ENCODE data around the gene ZBTB21.

ZBTB21 gene

GRCh38 chr21:42039470-42039901 lies 29.3 kb upstream of the ZBTB21 start:
- WGBS, result 91% methylated on average over 5 of the region's 5 CpGs
- H3K36me3 ChIP-seq (ENCODE audit: insufficient read depth, low read length), result no peaks in the 10 kb centered on the region
- H3K9me3 ChIP-seq (ENCODE audit: insufficient read depth, low read depth, low read length), result no peaks in the 10 kb centered on the region
- no peak overlapping the region for H3K27ac ChIP-seq (ENCODE audit: low read depth, low read length)
- H3K4me1 ChIP-seq (ENCODE audit: insufficient read depth, low read length), result no peaks in the 10 kb centered on the region
- H3K4me3 ChIP-seq (ENCODE audit: low read length), result no peak overlapping the region
- no peaks in the 10 kb centered on the region for H3K27me3 ChIP-seq (ENCODE audit: insufficient read depth, low read length)
- H3K9ac ChIP-seq (ENCODE audit: low read depth, low read length), result no peak overlapping the region

- WGBS, result 95% methylated on average over 8 of the region's 8 CpGs
- no peak overlapping the region for H3K27ac ChIP-seq (ENCODE audit: low read depth, low read length)
- H3K9ac ChIP-seq (ENCODE audit: low read depth, low read length), result no peak overlapping the region
These were observed 28.8 kb upstream of the ZBTB21 start for GRCh38 chr21:42038826-42039425.

GRCh38 chr21:42038393-42038792 lies 28.2 kb upstream of the ZBTB21 start:
- Histone ChIP-seq H3K27me3 (ENCODE audit: insufficient read depth, low read length) (no peaks in the 10 kb centered on the region), H3K27ac (ENCODE audit: low read depth, low read length) (no peak overlapping the region), H3K9ac (ENCODE audit: low read depth, low read length) (no peak overlapping the region), H3K36me3 (ENCODE audit: insufficient read depth, low read length) (no peaks in the 10 kb centered on the region), H3K4me3 (ENCODE audit: low read length) (no peak overlapping the region), H3K9me3 (ENCODE audit: insufficient read depth, low read depth, low read length) (no peaks in the 10 kb centered on the region), H3K4me1 (ENCODE audit: insufficient read depth, low read length) (no peaks in the 10 kb centered on the region)
- WGBS, result 91% methylated on average over 10 of the region's 10 CpGs

More at GRCh38 chr21:42038826-42039425, 28.8 kb upstream of the ZBTB21 start:
- Histone ChIP-seq H3K27me3 (ENCODE audit: insufficient read depth, low read length) (no peaks in the 10 kb centered on the region), H3K36me3 (ENCODE audit: insufficient read depth, low read length) (no peaks in the 10 kb centered on the region), H3K4me3 (ENCODE audit: low read length) (no peak overlapping the region), H3K4me1 (ENCODE audit: insufficient read depth, low read length) (no peaks in the 10 kb centered on the region), H3K9me3 (ENCODE audit: insufficient read depth, low read depth, low read length) (no peaks in the 10 kb centered on the region)

GRCh38 chr21:42037943-42038342 lies 27.8 kb upstream of the ZBTB21 start:
- WGBS, result 82% methylated on average over 12 of the region's 12 CpGs
- Histone ChIP-seq H3K9ac (ENCODE audit: low read depth, low read length) (no peak overlapping the region), H3K27ac (ENCODE audit: low read depth, low read length) (no peak overlapping the region), H3K4me1 (ENCODE audit: insufficient read depth, low read length) (no peaks in the 10 kb centered on the region), H3K36me3 (ENCODE audit: insufficient read depth, low read length) (no peaks in the 10 kb centered on the region), H3K27me3 (ENCODE audit: insufficient read depth, low read length) (no peaks in the 10 kb centered on the region), H3K9me3 (ENCODE audit: insufficient read depth, low read depth, low read length) (no peaks in the 10 kb centered on the region), H3K4me3 (ENCODE audit: low read length) (no peak overlapping the region)

GRCh38 chr21:42037516-42037915 lies 27.4 kb upstream of the ZBTB21 start:
- H3K27me3 ChIP-seq (ENCODE audit: insufficient read depth, low read length), result no peaks in the 10 kb centered on the region

GRCh38 chr21:42036313-42036712 lies 26.2 kb upstream of the ZBTB21 start:
- Histone ChIP-seq H3K4me3 (ENCODE audit: low read length) (no peak overlapping the region), H3K4me1 (ENCODE audit: insufficient read depth, low read length) (0 out of 2 replicates have a peak, but pooled peaks cover 5% of the 10 kb centered on the region), H3K9ac (ENCODE audit: low read depth, low read length) (no peak overlapping the region), H3K36me3 (ENCODE audit: insufficient read depth, low read length) (no peaks in the 10 kb centered on the region), H3K27me3 (ENCODE audit: insufficient read depth, low read length) (no peaks in the 10 kb centered on the region), H3K27ac (ENCODE audit: low read depth, low read length) (no peak overlapping the region), H3K9me3 (ENCODE audit: insufficient read depth, low read depth, low read length) (no peaks in the 10 kb centered on the region)
- WGBS, result 93% methylated on average over 2 of the region's 2 CpGs

More at GRCh38 chr21:42037516-42037915, 27.4 kb upstream of the ZBTB21 start:
- Histone ChIP-seq H3K4me1 (ENCODE audit: insufficient read depth, low read length) (no peaks in the 10 kb centered on the region), H3K9ac (ENCODE audit: low read depth, low read length) (no peak overlapping the region), H3K4me3 (ENCODE audit: low read length) (no peak overlapping the region), H3K9me3 (ENCODE audit: insufficient read depth, low read depth, low read length) (no peaks in the 10 kb centered on the region), H3K27ac (ENCODE audit: low read depth, low read length) (no peak overlapping the region), H3K36me3 (ENCODE audit: insufficient read depth, low read length) (no peaks in the 10 kb centered on the region)
- 92% methylated on average over 7 of the region's 9 CpGs for WGBS

GRCh38 chr21:42032968-42033367 lies 22.8 kb upstream of the ZBTB21 start:
- no peaks in the 10 kb centered on the region for H3K9me3 ChIP-seq (ENCODE audit: insufficient read depth, low read depth, low read length)
- no peaks in the 10 kb centered on the region for H3K27me3 ChIP-seq (ENCODE audit: insufficient read depth, low read length)
- H3K9ac ChIP-seq (ENCODE audit: low read depth, low read length), result no peak overlapping the region
- WGBS, result 90% methylated on average over 3 of the region's 3 CpGs
- H3K4me1 ChIP-seq (ENCODE audit: insufficient read depth, low read length), result 0 out of 2 replicates have a peak, but pooled peaks cover 5% of the 10 kb centered on the region
- H3K27ac ChIP-seq (ENCODE audit: low read depth, low read length), result no peak overlapping the region
- H3K36me3 ChIP-seq (ENCODE audit: insufficient read depth, low read length), result no peaks in the 10 kb centered on the region
- H3K4me3 ChIP-seq (ENCODE audit: low read length), result no peak overlapping the region

- Histone ChIP-seq H3K27me3 (ENCODE audit: insufficient read depth, low read length) (no peaks in the 10 kb centered on the region), H3K4me1 (ENCODE audit: insufficient read depth, low read length) (0 out of 2 replicates have a peak, but pooled peaks cover 5% of the 10 kb centered on the region), H3K36me3 (ENCODE audit: insufficient read depth, low read length) (no peaks in the 10 kb centered on the region), H3K4me3 (ENCODE audit: low read length) (no peak overlapping the region), H3K9ac (ENCODE audit: low read depth, low read length) (no peak overlapping the region), H3K9me3 (ENCODE audit: insufficient read depth, low read depth, low read length) (no peaks in the 10 kb centered on the region), H3K27ac (ENCODE audit: low read depth, low read length) (no peak overlapping the region)
- WGBS, result 88% methylated on average over 2 of the region's 2 CpGs
These were observed 22.1 kb upstream of the ZBTB21 start for GRCh38 chr21:42032266-42032665.

GRCh38 chr21:42031816-42032215 lies 21.7 kb upstream of the ZBTB21 start:
- Histone ChIP-seq H3K9me3 (ENCODE audit: insufficient read depth, low read depth, low read length) (no peaks in the 10 kb centered on the region), H3K27ac (ENCODE audit: low read depth, low read length) (no peak overlapping the region), H3K4me3 (ENCODE audit: low read length) (no peak overlapping the region), H3K9ac (ENCODE audit: low read depth, low read length) (no peak overlapping the region), H3K27me3 (ENCODE audit: insufficient read depth, low read length) (no peaks in the 10 kb centered on the region), H3K4me1 (ENCODE audit: insufficient read depth, low read length) (0 out of 2 replicates have a peak, but pooled peaks cover 5% of the 10 kb centered on the region), H3K36me3 (ENCODE audit: insufficient read depth, low read length) (no peaks in the 10 kb centered on the region)
- WGBS, result 93% methylated on average over 4 of the region's 4 CpGs

GRCh38 chr21:42031241-42031640 lies 21.1 kb upstream of the ZBTB21 start:
- WGBS, result 81% methylated on average over 9 of the region's 9 CpGs
- no peak overlapping the region for H3K4me3 ChIP-seq (ENCODE audit: low read length)
- H3K36me3 ChIP-seq (ENCODE audit: insufficient read depth, low read length), result no peaks in the 10 kb centered on the region
- no peaks in the 10 kb centered on the region for H3K9me3 ChIP-seq (ENCODE audit: insufficient read depth, low read depth, low read length)
- 0 out of 2 replicates have a peak, but pooled peaks cover 5% of the 10 kb centered on the region for H3K4me1 ChIP-seq (ENCODE audit: insufficient read depth, low read length)
- H3K9ac ChIP-seq (ENCODE audit: low read depth, low read length), result no peak overlapping the region
- no peaks in the 10 kb centered on the region for H3K27me3 ChIP-seq (ENCODE audit: insufficient read depth, low read length)
- H3K27ac ChIP-seq (ENCODE audit: low read depth, low read length), result no peak overlapping the region

GRCh38 chr21:42030311-42030710 lies 20.2 kb upstream of the ZBTB21 start:
- Histone ChIP-seq H3K27ac (ENCODE audit: low read depth, low read length) (no peak overlapping the region), H3K4me1 (ENCODE audit: insufficient read depth, low read length) (0 out of 2 replicates have a peak, but pooled peaks cover 5% of the 10 kb centered on the region), H3K9ac (ENCODE audit: low read depth, low read length) (no peak overlapping the region), H3K27me3 (ENCODE audit: insufficient read depth, low read length) (no peaks in the 10 kb centered on the region), H3K36me3 (ENCODE audit: insufficient read depth, low read length) (no peaks in the 10 kb centered on the region), H3K4me3 (ENCODE audit: low read length) (no peak overlapping the region), H3K9me3 (ENCODE audit: insufficient read depth, low read depth, low read length) (no peaks in the 10 kb centered on the region)
- WGBS, result 90% methylated on average over 4 of the region's 4 CpGs
